Rectal smooth muscle tissue (tissue), 1 donor: ENCODE results near the gene UNC45B.

Experiments used
- H3K27ac ChIP-seq: one replicate; pipeline ENCODE4 v1.7.0; 2013; ENCODE audit warnings: low read depth, low read length, inconsistent platforms
- H3K27me3 ChIP-seq: one replicate; pipeline ENCODE4 v1.7.0; 2013; ENCODE audit warnings: low read length; ENCODE audit not compliant: control insufficient read depth, insufficient read depth
- H3K36me3 ChIP-seq: one replicate; pipeline ENCODE4 v1.7.0; 2013; ENCODE audit warnings: low read length; ENCODE audit not compliant: control insufficient read depth, insufficient read depth
- H3K4me1 ChIP-seq: one replicate; pipeline ENCODE4 v1.7.0; 2013; ENCODE audit warnings: low read length; ENCODE audit not compliant: control insufficient read depth, insufficient read depth
- H3K4me3 ChIP-seq: one replicate; pipeline ENCODE4 v1.7.0; 2013; ENCODE audit warnings: low read length
- H3K9ac ChIP-seq: one replicate; pipeline ENCODE4 v1.7.0; 2013; ENCODE audit warnings: low read length

The UNC45B gene

GRCh38 chr17:35127751-35128514 lies 19.7 kb upstream of the UNC45B start:
- no peak overlapping the region for H3K9ac ChIP-seq

GRCh38 chr17:35129154-35129972 lies 18.3 kb upstream of the UNC45B start:
- Histone ChIP-seq H3K27ac (no peak overlapping the region), H3K4me3 (no peak overlapping the region)

More at GRCh38 chr17:35127751-35128514, 19.7 kb upstream of the UNC45B start:
- no peaks in the 10 kb centered on the region for H3K4me1 ChIP-seq
- no peak overlapping the region for H3K4me3 ChIP-seq
- H3K27ac ChIP-seq = no peak overlapping the region
- no peaks in the 10 kb centered on the region for H3K27me3 ChIP-seq
- H3K36me3 ChIP-seq = peaks cover 3% of the 10 kb centered on the region

GRCh38 chr17:35129973-35130351 lies 17.7 kb upstream of the UNC45B start:
- Histone ChIP-seq H3K4me1 (no peaks in the 10 kb centered on the region), H3K36me3 (peaks cover 15% of the 10 kb centered on the region), H3K27me3 (no peaks in the 10 kb centered on the region), H3K27ac (no peak overlapping the region), H3K4me3 (no peak overlapping the region), H3K9ac (no peak overlapping the region)

More at GRCh38 chr17:35129154-35129972, 18.3 kb upstream of the UNC45B start:
- no peak overlapping the region for H3K9ac ChIP-seq
- H3K27me3 ChIP-seq = no peaks in the 10 kb centered on the region
- peaks cover 12% of the 10 kb centered on the region for H3K36me3 ChIP-seq
- no peaks in the 10 kb centered on the region for H3K4me1 ChIP-seq

- Histone ChIP-seq H3K27ac (no peak overlapping the region), H3K4me1 (no peaks in the 10 kb centered on the region), H3K27me3 (no peaks in the 10 kb centered on the region), H3K9ac (no peak overlapping the region), H3K36me3 (peaks cover 19% of the 10 kb centered on the region), H3K4me3 (no peak overlapping the region)
These were observed 17.2 kb upstream of the UNC45B start for GRCh38 chr17:35130392-35130791.

- H3K4me1 ChIP-seq = no peaks in the 10 kb centered on the region
- H3K4me3 ChIP-seq = no peak overlapping the region
- peaks cover 19% of the 10 kb centered on the region for H3K36me3 ChIP-seq
- H3K27me3 ChIP-seq = no peaks in the 10 kb centered on the region
- H3K9ac ChIP-seq = no peak overlapping the region
- H3K27ac ChIP-seq = no peak overlapping the region
These were observed 15.5 kb upstream of the UNC45B start for GRCh38 chr17:35132099-35132498.

- Histone ChIP-seq H3K27ac (no peak overlapping the region), H3K4me3 (no peak overlapping the region), H3K9ac (no peak overlapping the region), H3K27me3 (no peaks in the 10 kb centered on the region), H3K4me1 (no peaks in the 10 kb centered on the region), H3K36me3 (peaks cover 19% of the 10 kb centered on the region)
These were observed 14.6 kb upstream of the UNC45B start for GRCh38 chr17:35132816-35133550.

GRCh38 chr17:35135322-35135721 lies 12.3 kb upstream of the UNC45B start:
- H3K27me3 ChIP-seq = no peaks in the 10 kb centered on the region
- H3K27ac ChIP-seq = no peak overlapping the region
- H3K9ac ChIP-seq = no peak overlapping the region
- peaks cover 19% of the 10 kb centered on the region for H3K36me3 ChIP-seq
- no peaks in the 10 kb centered on the region for H3K4me1 ChIP-seq
- no peak overlapping the region for H3K4me3 ChIP-seq

GRCh38 chr17:35138218-35138617 lies 9.4 kb upstream of the UNC45B start:
- no peak overlapping the region for H3K4me3 ChIP-seq
- H3K27me3 ChIP-seq = no peaks in the 10 kb centered on the region
- peaks cover 2% of the 10 kb centered on the region for H3K4me1 ChIP-seq
- no peak overlapping the region for H3K9ac ChIP-seq
- H3K36me3 ChIP-seq = peaks cover 14% of the 10 kb centered on the region
- no peak overlapping the region for H3K27ac ChIP-seq

GRCh38 chr17:35141681-35142466 lies 5.7 kb upstream of the UNC45B start, which contains the start of gene NLE1:
Gene NLE1, minus strand, starts transcription at chr17:35142303. Its CDS starts 28 bp downstream, at chr17:35142275.
- no peak within 1 kb of the TSS for H3K27ac ChIP-seq
- peak within 1 kb of the TSS; percentile 25 for H3K9ac ChIP-seq
- no peaks in the 10 kb centered on the region for H3K27me3 ChIP-seq
- H3K4me1 ChIP-seq = peaks cover 2% of the 10 kb centered on the region
- peak within 1 kb of the TSS; percentile 62 for H3K4me3 ChIP-seq
- H3K36me3 ChIP-seq = no peaks in the 10 kb centered on the region

GRCh38 chr17:35142467-35142796 lies 5.2 kb upstream of the UNC45B start:
- H3K27ac ChIP-seq = no peak overlapping the region
- H3K36me3 ChIP-seq = no peaks in the 10 kb centered on the region
- H3K4me1 ChIP-seq = peaks cover 2% of the 10 kb centered on the region
- no peak overlapping the region for H3K4me3 ChIP-seq
- no peaks in the 10 kb centered on the region for H3K27me3 ChIP-seq
- no peak overlapping the region for H3K9ac ChIP-seq

GRCh38 chr17:35144840-35145239 lies 2.8 kb upstream of the UNC45B start:
- no peak overlapping the region for H3K27ac ChIP-seq
- H3K9ac ChIP-seq = no peak overlapping the region
- H3K27me3 ChIP-seq = no peaks in the 10 kb centered on the region
- H3K4me1 ChIP-seq = peaks cover 2% of the 10 kb centered on the region
- no peak overlapping the region for H3K4me3 ChIP-seq
- H3K36me3 ChIP-seq = no peaks in the 10 kb centered on the region
